IPS-11a (cell line): ENCODE data around the gene CCDC124.
"Not testable (repeated sequence)": the region's sequence is repeated elsewhere in the genome, so short reads cannot be mapped to it uniquely, and the experiment has no call there.

ENCODE experiments used
- H3K4me3 ChIP-seq: one replicate; pipeline ENCODE4 v1.5.1; 2013; ENCODE audit warnings: low read depth, low read length, control low read depth

The CCDC124 gene

GRCh38 chr19:17977488-17977887 lies 44.7 kb downstream of the CCDC124 start:
- no peak overlapping the region for H3K4me3 ChIP-seq

- H3K4me3 ChIP-seq = no peak overlapping the region
Measured at GRCh38 chr19:17981611-17982010, 48.8 kb downstream of the CCDC124 start.

- no peak overlapping the region for H3K4me3 ChIP-seq
Measured at GRCh38 chr19:17982430-17982829, 49.6 kb downstream of the CCDC124 start.

- no peak overlapping the region for H3K4me3 ChIP-seq
Measured at GRCh38 chr19:17985037-17985818, 52.4 kb downstream of the CCDC124 start.

- not testable (repeated sequence) for H3K4me3 ChIP-seq
Measured at GRCh38 chr19:17986569-17986968, 53.8 kb downstream of the CCDC124 start.

GRCh38 chr19:17988161-17988560 lies 55.3 kb downstream of the CCDC124 start:
- no peak overlapping the region for H3K4me3 ChIP-seq

- no peak overlapping the region for H3K4me3 ChIP-seq
Measured at GRCh38 chr19:17989425-17990094, 56.7 kb downstream of the CCDC124 start.

- no peak overlapping the region for H3K4me3 ChIP-seq
Measured at GRCh38 chr19:17993076-17993813, 60.4 kb downstream of the CCDC124 start.
